Epidermal melanocyte (primary cell): Measurements from ENCODE around the gene IQCC.

Source experiments
- DNase-seq: peaks from one replicate; pipeline ENCODE4 v3.0.0; 2011; ENCODE audit warnings: low spot score; ENCODE audit not compliant: insufficient read length

Gene IQCC

GRCh38 chr1:32195972-32196823 lies 9.3 kb upstream of the IQCC start:
- DNase-seq: no peak

- no peak for DNase-seq
These were observed 8.4 kb upstream of the IQCC start for GRCh38 chr1:32197074-32197473.

- no peak for DNase-seq
These were observed 7.6 kb upstream of the IQCC start for GRCh38 chr1:32197837-32198236.

GRCh38 chr1:32198237-32199042 lies 7.0 kb upstream of the IQCC start:
- DNase-seq: no peak

- no peak for DNase-seq
These were observed 6.3 kb upstream of the IQCC start for GRCh38 chr1:32199043-32199716.

- DNase-seq: no peak
These were observed 5.8 kb upstream of the IQCC start for GRCh38 chr1:32199717-32200072.

- peak; percentile 64 for DNase-seq
These were observed 5.1 kb upstream of the IQCC start, which contains the start of gene CCDC28B for GRCh38 chr1:32200226-32201010. TSS of gene CCDC28B (plus strand) at chr1:32200595. CDS start at chr1:32201936, 1,341 bp downstream.

GRCh38 chr1:32201011-32201855 lies 4.2 kb upstream of the IQCC start:
- DNase-seq: no peak

GRCh38 chr1:32204943-32205361 lies 519 bp upstream of the IQCC start:
- DNase-seq: no peak

- DNase-seq: no peak
These were observed 3.0 kb downstream of the IQCC start for GRCh38 chr1:32208469-32208868.

GRCh38 chr1:32208891-32209328 lies 3.4 kb downstream of the IQCC start, which contains the start of gene DCDC2B:
TSS of gene DCDC2B (plus strand) at chr1:32209089. CDS start at chr1:32209094, 5 bp downstream.
- DNase-seq: no peak

GRCh38 chr1:32215629-32216480 lies 10.4 kb downstream of the IQCC start:
- peak; percentile 53 for DNase-seq

GRCh38 chr1:32216566-32216965 lies 11.1 kb downstream of the IQCC start:
- no peak for DNase-seq

GRCh38 chr1:32219022-32219421 lies 13.6 kb downstream of the IQCC start:
- peak; percentile 51 for DNase-seq

- DNase-seq: no peak
These were observed 15.5 kb downstream of the IQCC start for GRCh38 chr1:32220746-32221580.

- DNase-seq: no peak
These were observed 16.1 kb downstream of the IQCC start for GRCh38 chr1:32221581-32221979.

GRCh38 chr1:32221980-32222755 lies 16.7 kb downstream of the IQCC start, which contains the start of the genes EIF3I and TMEM234:
TSS of gene EIF3I (plus strand) at chr1:32222407. CDS start at chr1:32222442, 35 bp downstream.
TSS of gene TMEM234 (minus strand) at chr1:32222353. CDS start at chr1:32222322, 31 bp downstream.
- DNase-seq: peak; percentile 90
